DND-41 (cell line): Measurements from ENCODE around the gene RNF152.

Source experiments
- CTCF ChIP-seq: IDR thresholded peaks from 2 replicates; pipeline ENCODE4 v1.5.1; 2012; ENCODE audit warnings: borderline replicate concordance, low read length, moderate library complexity, mild to moderate bottlenecking; ENCODE audit not compliant: poor library complexity, severe bottlenecking; ENCODE audit errors: extremely low read depth
- EZH2 ChIP-seq: IDR thresholded peaks from 3 replicates; pipeline ENCODE4 v1.6.1; 2012; ENCODE audit warnings: borderline replicate concordance, low read depth, mild to moderate bottlenecking, moderate library complexity, low read length, inconsistent platforms; ENCODE audit not compliant: severe bottlenecking

- no peak for TF ChIP-seq CTCF
- TF ChIP-seq EZH2 = no peak
These were observed 40.3 kb downstream of the RNF152 start for GRCh38 chr18:61852496-61852895.
